WTC11 (cell line): ENCODE measurements around the gene TINAGL1. TPM values are rescaled to one million over a fixed set of nuclear protein-coding genes. Genes with fewer than 3 reads are reported as not detected.

Experiments used
- ATAC-seq: fragments of 200-7000 bp; cut with Tn5 transposase; 2 replicates; pipeline ENCODE4 v1.10.0; 2021; ENCODE audit warnings: mild to moderate bottlenecking, moderate library complexity
- CTCF ChIA-PET: fragments of 300-600 bp; sonication (Branson Sonifier 250); formaldehyde crosslinking; loops from one replicate; lab custom pipeline; 2021; ENCODE audit warnings: antibody characterized with exemption; lab: Charles Lee
- POLR2A ChIA-PET: fragments of 350-600 bp; sonication (Branson Sonifier 250); formaldehyde crosslinking; loops from one replicate; lab custom pipeline; 2021; ENCODE audit warnings: antibody characterized with exemption; lab: Charles Lee
- DNase-seq: peaks from one replicate; pipeline ENCODE4 v3.0.0; 2021; ENCODE audit warnings: low spot score
- H3K27ac Mint-ChIP-seq: 2 replicates; pipeline ENCODE4 v1.8.0; 2021; ENCODE audit warnings: mixed read lengths
- H3K27me3 Mint-ChIP-seq: 2 replicates; pipeline ENCODE4 v1.8.0; 2021; ENCODE audit warnings: low read depth, mild to moderate bottlenecking, moderate library complexity, mixed read lengths
- H3K36me3 Mint-ChIP-seq: 2 replicates; pipeline ENCODE4 v1.8.0; 2021; ENCODE audit warnings: mixed read lengths
- H3K4me1 Mint-ChIP-seq: 2 replicates; pipeline ENCODE4 v1.8.0; 2022; ENCODE audit warnings: mixed read lengths
- H3K4me3 Mint-ChIP-seq: 2 replicates; pipeline ENCODE4 v1.8.0; 2021; ENCODE audit warnings: mild to moderate bottlenecking, moderate library complexity, mixed read lengths
- H3K9me3 Mint-ChIP-seq: 2 replicates; pipeline ENCODE4 v1.8.0; 2021; ENCODE audit warnings: mixed read lengths
- ATF2 ChIP-seq: sonication (generic); formaldehyde crosslinking; IDR thresholded peaks from 2 replicates; pipeline ENCODE4 v1.8.1; 2022; ENCODE audit warnings: low read depth, missing genetic modification reagents, borderline replicate concordance
- CREM ChIP-seq: sonication (generic); formaldehyde crosslinking; IDR thresholded peaks from 2 replicates; pipeline ENCODE4 v1.8.1; 2022; ENCODE audit warnings: mild to moderate bottlenecking, missing genetic modification reagents, moderate library complexity
- ESRRA ChIP-seq: sonication (generic); formaldehyde crosslinking; IDR thresholded peaks from 2 replicates; pipeline ENCODE4 v1.8.1; 2022; ENCODE audit warnings: mild to moderate bottlenecking, missing genetic modification reagents, borderline replicate concordance
- GABPB1 ChIP-seq: sonication (generic); formaldehyde crosslinking; IDR thresholded peaks from 2 replicates; pipeline ENCODE4 v1.8.1; 2023; ENCODE audit warnings: mild to moderate bottlenecking, missing genetic modification reagents
- GRHL2 ChIP-seq: fragments of 250-450 bp; sonication (Bioruptor Pico); IDR thresholded peaks from 2 replicates; pipeline ENCODE4 v1.8.0; 2022; ENCODE audit warnings: mild to moderate bottlenecking, moderate library complexity; ENCODE audit not compliant: insufficient replicate concordance, severe bottlenecking
- MXD4 ChIP-seq: fragments of 250-450 bp; sonication (Bioruptor Pico); IDR thresholded peaks from 2 replicates; pipeline ENCODE4 v1.8.0; 2021; ENCODE audit warnings: mild to moderate bottlenecking, moderate library complexity, borderline replicate concordance
- NFE2L1 ChIP-seq: sonication (generic); formaldehyde crosslinking; IDR thresholded peaks from 2 replicates; pipeline ENCODE4 v1.8.1; 2023; ENCODE audit warnings: missing genetic modification reagents
- NR1H2 ChIP-seq: sonication (generic); formaldehyde crosslinking; IDR thresholded peaks from 2 replicates; pipeline ENCODE4 v1.9.0; 2021; ENCODE audit warnings: mild to moderate bottlenecking, moderate library complexity, missing genetic modification reagents
- NR2C2 ChIP-seq: sonication (generic); formaldehyde crosslinking; IDR thresholded peaks from 2 replicates; pipeline ENCODE4 v1.8.0; 2022; ENCODE audit warnings: mild to moderate bottlenecking, missing genetic modification reagents
- SMAD3 ChIP-seq: sonication (generic); formaldehyde crosslinking; IDR thresholded peaks from 2 replicates; pipeline ENCODE4 v1.8.0; 2022; ENCODE audit warnings: missing genetic modification reagents, mild to moderate bottlenecking, borderline replicate concordance
- SP1 ChIP-seq: sonication (generic); formaldehyde crosslinking; conservative IDR thresholded peaks from 2 replicates; pipeline ENCODE4 v1.8.1; 2022; ENCODE audit warnings: missing genetic modification reagents
- TCF7 ChIP-seq: sonication (generic); formaldehyde crosslinking; IDR thresholded peaks from 2 replicates; pipeline ENCODE4 v1.8.0; 2022; ENCODE audit warnings: mild to moderate bottlenecking, low read depth, missing genetic modification reagents, moderate library complexity
- TEAD1 ChIP-seq: sonication (generic); formaldehyde crosslinking; IDR thresholded peaks from 2 replicates; pipeline ENCODE4 v1.8.0; 2022; ENCODE audit warnings: mild to moderate bottlenecking, missing genetic modification reagents
- TEAD4 ChIP-seq: sonication (generic); formaldehyde crosslinking; IDR thresholded peaks from 2 replicates; pipeline ENCODE4 v1.8.0; 2022; ENCODE audit warnings: mild to moderate bottlenecking, missing genetic modification reagents
- ZBTB21 ChIP-seq: sonication (generic); formaldehyde crosslinking; IDR thresholded peaks from 2 replicates; pipeline ENCODE4 v1.8.1; 2023; ENCODE audit warnings: mild to moderate bottlenecking, missing genetic modification reagents, borderline replicate concordance
- ZNF121 ChIP-seq: sonication (generic); formaldehyde crosslinking; IDR thresholded peaks from 2 replicates; pipeline ENCODE4 v1.8.0; 2023; ENCODE audit warnings: missing genetic modification reagents
- ZNF317 ChIP-seq: sonication (generic); formaldehyde crosslinking; IDR thresholded peaks from 2 replicates; pipeline ENCODE4 v1.8.1; 2023; ENCODE audit warnings: low read depth, mild to moderate bottlenecking, moderate library complexity, missing genetic modification reagents, borderline replicate concordance
- ZNF671 ChIP-seq: fragments of 250-450 bp; sonication (Bioruptor Pico); IDR thresholded peaks from 2 replicates; pipeline ENCODE4 v1.8.0; 2021; ENCODE audit warnings: mild to moderate bottlenecking
- total RNA-seq: library from RNA; stranded (reverse); gene quantifications from 3 replicates; pipeline ENCODE4 v1.2.3, GENCODE V29; 2021
- TF ChIP-seq, protein P1 (sequence below): sonication (generic); formaldehyde crosslinking; IDR thresholded peaks from 2 replicates; pipeline ENCODE4 v1.8.1; 2023; ENCODE audit warnings: mild to moderate bottlenecking, missing genetic modification reagents, moderate library complexity
- TF ChIP-seq, protein P2 (sequence below): sonication (generic); formaldehyde crosslinking; IDR thresholded peaks from 2 replicates; pipeline ENCODE4 v1.8.0; 2022; ENCODE audit warnings: mild to moderate bottlenecking, missing genetic modification reagents
- TF ChIP-seq, protein P3 (sequence below): sonication (generic); formaldehyde crosslinking; IDR thresholded peaks from 2 replicates; pipeline ENCODE4 v1.8.1; 2023; ENCODE audit warnings: mild to moderate bottlenecking, missing genetic modification reagents, moderate library complexity
- TF ChIP-seq, protein P4 (sequence below): fragments of 200-600 bp; IDR thresholded peaks from 2 replicates; pipeline ENCODE4 v1.8.0; 2022; ENCODE audit warnings: antibody characterized with exemption
- TF ChIP-seq, protein P5 (sequence below): fragments of 250-450 bp; sonication (Bioruptor Pico); IDR thresholded peaks from 2 replicates; pipeline ENCODE4 v2.1.2; 2022; ENCODE audit warnings: mild to moderate bottlenecking, moderate library complexity
- TF ChIP-seq, protein P6 (sequence below): fragments of 250-450 bp; sonication (Bioruptor Pico); IDR thresholded peaks from 2 replicates; pipeline ENCODE4 v1.9.0; 2021; ENCODE audit warnings: mild to moderate bottlenecking

The TINAGL1 gene
- total RNA-seq, 1 experiment from 2014 or later: 7.2 TPM

DNA sequence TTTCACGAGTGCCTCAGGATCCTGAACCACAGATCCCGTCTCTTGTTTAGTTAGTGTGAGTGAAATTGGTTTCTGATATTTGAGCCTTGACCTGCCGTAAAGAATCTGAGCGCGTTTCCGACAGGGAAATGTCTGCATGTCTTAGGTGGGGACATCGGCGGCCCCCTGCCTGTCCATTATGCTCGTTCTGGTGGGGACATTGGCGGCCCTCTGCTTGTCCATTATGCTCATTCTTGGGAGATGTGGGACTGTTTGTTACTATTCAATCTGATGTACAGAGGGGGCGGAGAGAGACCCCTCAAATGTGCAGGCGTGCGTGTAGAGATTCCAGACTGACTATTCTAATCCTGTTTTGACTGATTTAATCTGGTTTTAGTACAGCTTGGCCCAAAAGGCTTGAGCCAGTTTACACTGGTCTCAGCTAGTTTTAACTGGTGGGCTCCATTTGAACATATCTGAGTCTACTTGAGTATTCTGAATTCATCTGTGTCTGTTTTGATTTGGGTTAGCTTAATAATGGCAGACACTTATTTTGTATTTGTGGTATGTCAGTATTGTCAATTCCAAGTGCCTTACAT is 6.6 kb upstream of the TINAGL1 start:
- TF ChIP-seq ZNF121 (no peak), NR2C2 (no peak), ESRRA (no peak), SMAD3 (no peak), ZBTB21 (CRISPR knock-in tag) (no peak), TCF7 (CRISPR knock-in tag) (no peak), MXD4 (CRISPR knock-in tag) (no peak)
- TF ChIP-seq, protein P1, sequence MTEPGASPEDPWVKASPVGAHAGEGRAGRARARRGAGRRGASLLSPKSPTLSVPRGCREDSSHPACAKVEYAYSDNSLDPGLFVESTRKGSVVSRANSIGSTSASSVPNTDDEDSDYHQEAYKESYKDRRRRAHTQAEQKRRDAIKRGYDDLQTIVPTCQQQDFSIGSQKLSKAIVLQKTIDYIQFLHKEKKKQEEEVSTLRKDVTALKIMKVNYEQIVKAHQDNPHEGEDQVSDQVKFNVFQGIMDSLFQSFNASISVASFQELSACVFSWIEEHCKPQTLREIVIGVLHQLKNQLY (CRISPR knock-in tag): no peak
- Mint-ChIP-seq H3K4me1 (peaks cover under 1% of the 10 kb centered on the region; the same call in 1 of the 2 replicates), H3K36me3 (no peaks in the 10 kb centered on the region), H3K27ac (no peak overlapping the region), H3K4me3 (no peak overlapping the region), H3K9me3 (no peaks in the 10 kb centered on the region), H3K27me3 (no peaks in the 10 kb centered on the region; the same call in none of the 2 replicates)
- ATAC-seq (no peak), DNase-seq (no peak)
- ChIA-PET CTCF (interaction anchor here (0.6 to 1.7 kb wide), 6 partner anchors 11 to 200 kb away, joined by 3 to 7 read pairs (median 4); partner anchors contain the start of gene HCRTR1), POLR2A (no interaction called here)

DNA sequence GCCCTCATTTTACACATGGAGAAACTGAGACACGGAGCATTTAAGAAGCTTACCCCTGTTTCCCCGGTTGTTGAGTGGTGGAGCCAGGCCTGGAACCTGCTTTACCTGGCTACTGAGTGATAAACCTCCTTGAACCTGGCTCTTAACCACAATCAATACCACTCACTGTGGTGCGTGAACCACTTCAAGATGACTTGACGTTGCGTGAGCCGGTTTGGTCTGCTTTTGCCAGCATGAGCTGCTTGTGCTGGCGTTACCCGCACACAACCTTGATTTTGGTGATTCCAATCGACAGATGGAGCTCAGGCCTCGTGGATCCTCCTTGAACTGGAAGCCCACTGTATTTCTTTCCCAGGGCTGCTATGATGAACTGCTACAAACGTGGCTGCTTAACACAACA is 6.1 kb upstream of the TINAGL1 start:
- Mint-ChIP-seq H3K27me3 (no peaks in the 10 kb centered on the region; the same call in none of the 2 replicates), H3K27ac (no peak overlapping the region), H3K9me3 (no peaks in the 10 kb centered on the region), H3K4me1 (peaks cover 4% of the 10 kb centered on the region; the same call in 1 of the 2 replicates), H3K36me3 (no peaks in the 10 kb centered on the region), H3K4me3 (no peak overlapping the region)
- no peak for DNase-seq
- ATAC-seq: no peak
- ChIA-PET POLR2A (interaction anchor here (1.0 kb wide), 1 partner anchor 19 kb away, joined by 3 read pairs; no protein-coding TSS in a partner anchor), CTCF (interaction anchor here (0.6 to 2.4 kb wide), 6 partner anchors 17 to 146 kb away, joined by 3 to 7 read pairs (median 4); partner anchors contain the start of gene HCRTR1)
- TF ChIP-seq, protein P2, sequence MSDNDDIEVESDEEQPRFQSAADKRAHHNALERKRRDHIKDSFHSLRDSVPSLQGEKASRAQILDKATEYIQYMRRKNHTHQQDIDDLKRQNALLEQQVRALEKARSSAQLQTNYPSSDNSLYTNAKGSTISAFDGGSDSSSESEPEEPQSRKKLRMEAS (CRISPR knock-in tag): no peak
- no peak for TF ChIP-seq ZNF317 (CRISPR knock-in tag)
- no peak for TF ChIP-seq TEAD4 (CRISPR knock-in tag)
- TF ChIP-seq, protein P3, sequence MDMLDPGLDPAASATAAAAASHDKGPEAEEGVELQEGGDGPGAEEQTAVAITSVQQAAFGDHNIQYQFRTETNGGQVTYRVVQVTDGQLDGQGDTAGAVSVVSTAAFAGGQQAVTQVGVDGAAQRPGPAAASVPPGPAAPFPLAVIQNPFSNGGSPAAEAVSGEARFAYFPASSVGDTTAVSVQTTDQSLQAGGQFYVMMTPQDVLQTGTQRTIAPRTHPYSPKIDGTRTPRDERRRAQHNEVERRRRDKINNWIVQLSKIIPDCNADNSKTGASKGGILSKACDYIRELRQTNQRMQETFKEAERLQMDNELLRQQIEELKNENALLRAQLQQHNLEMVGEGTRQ (CRISPR knock-in tag): no peak
- no peak for TF ChIP-seq GRHL2 (CRISPR knock-in tag)
- no peak for TF ChIP-seq CREM (CRISPR knock-in tag)
- no peak for TF ChIP-seq TEAD1 (CRISPR knock-in tag)
- TF ChIP-seq, protein P4, sequence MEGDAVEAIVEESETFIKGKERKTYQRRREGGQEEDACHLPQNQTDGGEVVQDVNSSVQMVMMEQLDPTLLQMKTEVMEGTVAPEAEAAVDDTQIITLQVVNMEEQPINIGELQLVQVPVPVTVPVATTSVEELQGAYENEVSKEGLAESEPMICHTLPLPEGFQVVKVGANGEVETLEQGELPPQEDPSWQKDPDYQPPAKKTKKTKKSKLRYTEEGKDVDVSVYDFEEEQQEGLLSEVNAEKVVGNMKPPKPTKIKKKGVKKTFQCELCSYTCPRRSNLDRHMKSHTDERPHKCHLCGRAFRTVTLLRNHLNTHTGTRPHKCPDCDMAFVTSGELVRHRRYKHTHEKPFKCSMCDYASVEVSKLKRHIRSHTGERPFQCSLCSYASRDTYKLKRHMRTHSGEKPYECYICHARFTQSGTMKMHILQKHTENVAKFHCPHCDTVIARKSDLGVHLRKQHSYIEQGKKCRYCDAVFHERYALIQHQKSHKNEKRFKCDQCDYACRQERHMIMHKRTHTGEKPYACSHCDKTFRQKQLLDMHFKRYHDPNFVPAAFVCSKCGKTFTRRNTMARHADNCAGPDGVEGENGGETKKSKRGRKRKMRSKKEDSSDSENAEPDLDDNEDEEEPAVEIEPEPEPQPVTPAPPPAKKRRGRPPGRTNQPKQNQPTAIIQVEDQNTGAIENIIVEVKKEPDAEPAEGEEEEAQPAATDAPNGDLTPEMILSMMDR: no peak
- TF ChIP-seq, protein P5, sequence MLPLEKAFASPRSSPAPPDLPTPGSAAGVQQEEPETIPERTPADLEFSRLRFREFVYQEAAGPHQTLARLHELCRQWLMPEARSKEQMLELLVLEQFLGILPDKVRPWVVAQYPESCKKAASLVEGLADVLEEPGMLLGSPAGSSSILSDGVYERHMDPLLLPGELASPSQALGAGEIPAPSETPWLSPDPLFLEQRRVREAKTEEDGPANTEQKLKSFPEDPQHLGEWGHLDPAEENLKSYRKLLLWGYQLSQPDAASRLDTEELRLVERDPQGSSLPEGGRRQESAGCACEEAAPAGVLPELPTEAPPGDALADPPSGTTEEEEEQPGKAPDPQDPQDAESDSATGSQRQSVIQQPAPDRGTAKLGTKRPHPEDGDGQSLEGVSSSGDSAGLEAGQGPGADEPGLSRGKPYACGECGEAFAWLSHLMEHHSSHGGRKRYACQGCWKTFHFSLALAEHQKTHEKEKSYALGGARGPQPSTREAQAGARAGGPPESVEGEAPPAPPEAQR (CRISPR knock-in tag): no peak
- no peak for TF ChIP-seq SP1
- no peak for TF ChIP-seq TCF7 (CRISPR knock-in tag)
- no peak for TF ChIP-seq NR1H2 (CRISPR knock-in tag)
- no peak for TF ChIP-seq ATF2
- TF ChIP-seq, protein P1 (CRISPR knock-in tag): no peak
- no peak for TF ChIP-seq NFE2L1 (CRISPR knock-in tag)
- TF ChIP-seq ZNF671 (CRISPR knock-in tag): no peak
- no peak for TF ChIP-seq GABPB1 (CRISPR knock-in tag)
- TF ChIP-seq SMAD3: no peak
- TF ChIP-seq, protein P6, sequence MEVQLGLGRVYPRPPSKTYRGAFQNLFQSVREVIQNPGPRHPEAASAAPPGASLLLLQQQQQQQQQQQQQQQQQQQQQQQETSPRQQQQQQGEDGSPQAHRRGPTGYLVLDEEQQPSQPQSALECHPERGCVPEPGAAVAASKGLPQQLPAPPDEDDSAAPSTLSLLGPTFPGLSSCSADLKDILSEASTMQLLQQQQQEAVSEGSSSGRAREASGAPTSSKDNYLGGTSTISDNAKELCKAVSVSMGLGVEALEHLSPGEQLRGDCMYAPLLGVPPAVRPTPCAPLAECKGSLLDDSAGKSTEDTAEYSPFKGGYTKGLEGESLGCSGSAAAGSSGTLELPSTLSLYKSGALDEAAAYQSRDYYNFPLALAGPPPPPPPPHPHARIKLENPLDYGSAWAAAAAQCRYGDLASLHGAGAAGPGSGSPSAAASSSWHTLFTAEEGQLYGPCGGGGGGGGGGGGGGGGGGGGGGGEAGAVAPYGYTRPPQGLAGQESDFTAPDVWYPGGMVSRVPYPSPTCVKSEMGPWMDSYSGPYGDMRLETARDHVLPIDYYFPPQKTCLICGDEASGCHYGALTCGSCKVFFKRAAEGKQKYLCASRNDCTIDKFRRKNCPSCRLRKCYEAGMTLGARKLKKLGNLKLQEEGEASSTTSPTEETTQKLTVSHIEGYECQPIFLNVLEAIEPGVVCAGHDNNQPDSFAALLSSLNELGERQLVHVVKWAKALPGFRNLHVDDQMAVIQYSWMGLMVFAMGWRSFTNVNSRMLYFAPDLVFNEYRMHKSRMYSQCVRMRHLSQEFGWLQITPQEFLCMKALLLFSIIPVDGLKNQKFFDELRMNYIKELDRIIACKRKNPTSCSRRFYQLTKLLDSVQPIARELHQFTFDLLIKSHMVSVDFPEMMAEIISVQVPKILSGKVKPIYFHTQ: no peak
